ENCODE data around the gene MUSTN1.

The MUSTN1 gene

DNA sequence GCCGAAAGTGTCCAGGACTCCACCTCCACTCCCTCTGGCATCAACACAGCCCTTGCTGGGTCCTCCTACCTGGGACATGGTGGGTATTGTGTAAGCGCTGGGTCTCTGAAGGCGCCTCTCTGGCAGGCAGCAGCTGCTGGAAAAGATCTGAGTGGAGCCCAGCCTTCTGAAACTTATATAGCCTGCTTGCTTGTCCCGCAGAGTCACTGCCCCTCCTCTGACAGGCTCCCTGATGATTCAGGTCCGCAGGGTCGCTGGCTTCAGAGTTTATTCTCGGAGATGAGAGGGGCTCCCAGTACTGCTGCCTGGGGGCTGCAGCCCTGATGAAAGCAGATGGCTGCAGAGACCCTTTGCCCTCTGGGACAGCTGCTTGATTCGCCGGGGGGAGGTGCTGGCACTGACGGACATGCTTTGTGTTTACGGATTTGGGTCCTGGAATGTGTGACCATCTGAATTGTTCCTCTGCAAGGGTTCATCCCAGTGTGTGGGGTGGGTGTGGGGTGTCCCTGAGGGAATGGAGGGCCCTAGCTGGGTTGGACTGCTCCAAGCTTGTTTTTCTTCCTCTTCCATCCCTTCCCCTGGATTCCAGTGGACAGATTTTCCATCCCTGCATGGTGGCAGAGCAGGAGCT is at the start of gene MUSTN1:
MUSTN1 (minus strand) TSS at position 149 of the 631 bp plus-strand sequence; CDS start at position 78, 71 bp downstream.
- DNase-seq, result no peak

DNA sequence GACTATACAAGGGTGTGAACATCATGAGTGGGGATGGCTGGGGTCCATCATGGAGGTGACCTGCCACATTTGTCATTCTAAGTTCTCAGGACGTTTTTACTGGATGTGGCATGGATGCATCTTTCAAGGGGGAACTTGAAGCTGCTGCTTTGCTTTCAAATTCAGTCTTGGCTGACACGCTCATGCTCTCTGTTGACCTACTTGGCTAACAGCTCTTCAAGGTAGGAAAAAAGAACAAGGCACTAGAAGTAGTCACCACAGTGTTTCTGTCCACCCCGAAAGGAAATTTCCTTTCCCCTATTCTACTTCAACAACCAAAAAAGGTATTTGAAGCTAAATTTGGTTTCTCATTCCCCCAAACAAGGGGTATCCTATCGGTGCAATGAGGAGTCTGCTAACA is 47.6 kb upstream of the MUSTN1 start:
- DNase-seq, result no peak

DNA sequence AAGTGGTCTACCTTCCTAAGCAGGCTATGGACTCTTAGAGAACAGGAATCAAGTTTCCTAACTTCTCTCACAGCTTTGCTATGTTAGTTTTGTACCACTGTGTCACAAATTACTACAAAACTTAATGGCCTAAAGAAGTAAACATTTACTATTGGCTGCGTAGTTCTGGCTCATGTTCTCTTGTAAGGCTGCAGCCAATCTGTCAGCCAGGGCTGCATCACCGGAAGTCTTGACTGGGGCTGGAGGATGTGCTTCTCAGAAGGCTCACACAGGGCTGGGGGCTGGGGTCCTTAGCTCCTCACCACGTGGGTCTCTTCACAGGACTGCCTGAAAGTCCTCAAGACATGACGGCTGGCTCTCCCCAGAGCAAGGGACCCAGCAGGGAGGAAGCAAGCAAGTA is 47.1 kb upstream of the MUSTN1 start:
- DNase-seq, result no peak

DNA sequence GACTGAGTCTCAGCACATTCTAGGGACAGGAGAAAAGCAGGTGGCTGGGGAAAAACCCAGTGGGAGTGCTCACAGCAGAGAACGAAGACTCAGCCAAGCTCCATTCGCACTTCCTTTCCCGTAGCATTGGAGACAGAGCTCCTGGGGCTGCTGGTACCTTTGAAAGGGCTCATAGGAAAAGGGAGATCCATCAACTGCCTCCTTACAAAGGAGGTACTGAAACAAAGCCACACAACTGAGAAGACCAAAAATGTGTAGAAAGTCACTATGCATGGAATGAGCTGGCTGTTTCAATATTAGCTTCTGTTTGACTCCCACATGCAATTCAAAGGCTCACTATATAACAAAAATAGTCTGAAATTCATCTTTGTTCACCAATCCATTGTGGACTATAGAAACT is 45.7 kb upstream of the MUSTN1 start:
- DNase-seq, result no peak

DNA sequence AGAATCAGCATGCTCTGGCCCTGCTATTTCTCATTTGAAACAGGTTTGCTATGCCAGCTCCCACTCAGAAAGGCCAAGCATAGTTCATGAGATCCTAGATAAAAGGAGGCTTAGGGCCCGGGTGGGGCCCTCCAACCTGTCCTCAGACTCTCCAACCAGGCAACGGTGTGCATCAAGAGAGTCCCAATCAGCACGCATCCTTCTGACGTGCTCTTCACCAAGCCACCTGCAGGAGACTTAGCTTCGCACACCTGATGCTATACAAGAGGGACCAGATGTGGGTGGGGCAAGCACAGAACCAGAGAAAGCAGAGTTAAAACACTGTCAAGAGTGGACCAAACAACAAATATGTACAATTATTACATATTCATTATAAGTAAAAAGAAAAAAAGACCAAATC is 45.2 kb upstream of the MUSTN1 start:
- no peak for DNase-seq

DNA sequence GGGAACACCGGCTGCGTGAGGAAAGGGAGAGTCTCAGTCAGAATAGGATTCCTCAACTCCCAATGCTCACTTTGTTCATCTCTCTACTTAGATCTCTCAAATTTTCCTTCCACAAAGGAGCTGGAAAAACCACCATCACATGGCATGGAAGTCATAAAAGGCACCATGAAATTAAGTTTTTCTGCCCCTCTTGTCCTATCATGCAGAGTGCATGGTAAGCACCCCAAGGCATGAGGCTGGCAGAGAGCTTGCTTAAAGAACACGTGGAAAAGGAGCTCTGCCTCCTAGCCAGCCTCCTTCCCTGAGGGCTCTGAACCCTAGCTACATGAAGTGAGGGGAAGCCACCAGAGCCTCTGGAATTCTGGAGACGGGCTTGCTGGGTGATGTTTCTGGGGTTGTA is 44.8 kb upstream of the MUSTN1 start:
- DNase-seq, result no peak

DNA sequence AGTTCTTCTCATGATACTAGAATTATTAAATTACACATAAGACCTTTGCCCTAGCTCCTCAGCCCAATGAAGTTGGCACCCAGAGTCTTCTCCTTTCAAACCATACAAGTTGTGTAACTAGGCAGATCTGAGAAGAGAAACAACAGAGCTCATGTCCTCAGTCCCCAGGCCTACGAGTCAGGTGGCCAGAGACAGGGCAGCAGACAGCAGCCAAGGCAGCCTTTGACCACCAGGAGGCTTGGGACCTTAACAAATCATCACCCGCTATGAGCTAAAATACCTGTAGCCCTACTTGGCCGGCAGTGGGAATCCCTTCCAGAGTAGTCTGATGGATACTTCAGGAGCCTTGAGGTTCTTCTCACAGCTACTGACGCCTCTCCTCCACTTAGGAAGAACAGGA is 44.3 kb upstream of the MUSTN1 start:
- no peak for DNase-seq

DNA sequence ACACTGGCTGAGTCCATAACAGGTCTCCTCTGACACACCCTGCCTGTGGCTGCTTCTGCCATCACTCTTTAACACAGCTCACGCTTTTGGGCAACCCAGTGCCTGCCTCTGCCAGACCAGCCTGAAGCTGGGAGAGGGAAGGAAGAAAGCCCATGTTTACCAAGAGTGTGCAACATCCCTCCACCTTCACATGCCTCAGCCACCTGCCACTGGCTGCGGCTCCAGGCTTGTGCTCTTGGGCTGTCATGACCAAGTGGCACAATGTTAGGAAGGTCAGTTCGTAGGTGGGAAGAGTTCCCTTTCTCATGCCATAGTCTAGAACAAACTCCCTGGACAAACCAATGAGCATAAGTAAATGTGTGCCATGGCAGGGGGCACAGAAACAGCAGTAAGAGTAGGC is 42.3 kb upstream of the MUSTN1 start:
- DNase-seq, result no peak

DNA sequence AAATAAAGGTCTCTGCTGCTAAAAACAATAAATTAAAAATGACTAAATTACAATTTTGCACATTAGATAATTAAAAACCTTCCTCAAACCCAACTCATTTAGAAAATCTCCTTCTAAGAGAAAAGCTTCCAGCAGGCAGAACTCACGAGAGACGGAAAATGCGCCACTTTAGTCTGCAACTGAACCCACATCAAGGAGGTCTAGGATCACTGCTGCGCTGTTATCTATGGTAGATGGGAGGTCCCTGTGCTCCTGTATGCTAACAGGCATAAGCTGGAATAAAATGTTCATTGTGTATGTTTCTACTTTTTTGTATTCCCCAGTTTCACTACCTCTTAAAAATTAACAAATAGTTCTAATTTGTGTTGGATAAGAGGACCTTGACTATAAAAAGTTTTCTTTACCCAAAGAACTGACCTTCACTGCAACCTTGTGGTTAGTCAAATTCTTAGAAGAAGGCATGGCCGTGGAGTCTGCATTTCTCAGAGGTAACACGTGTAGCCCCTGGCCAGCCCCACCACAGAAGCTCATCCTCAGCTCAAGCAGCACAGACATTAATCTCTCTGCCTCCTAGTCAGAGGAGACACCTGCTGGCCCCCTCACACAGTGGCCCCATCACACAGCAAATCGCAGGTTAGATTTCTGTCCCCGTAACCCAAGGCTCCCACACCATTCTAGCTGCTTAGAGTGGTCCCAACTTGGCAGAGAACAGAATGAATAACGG is 40.2 kb upstream of the MUSTN1 start:
- no peak for DNase-seq

DNA sequence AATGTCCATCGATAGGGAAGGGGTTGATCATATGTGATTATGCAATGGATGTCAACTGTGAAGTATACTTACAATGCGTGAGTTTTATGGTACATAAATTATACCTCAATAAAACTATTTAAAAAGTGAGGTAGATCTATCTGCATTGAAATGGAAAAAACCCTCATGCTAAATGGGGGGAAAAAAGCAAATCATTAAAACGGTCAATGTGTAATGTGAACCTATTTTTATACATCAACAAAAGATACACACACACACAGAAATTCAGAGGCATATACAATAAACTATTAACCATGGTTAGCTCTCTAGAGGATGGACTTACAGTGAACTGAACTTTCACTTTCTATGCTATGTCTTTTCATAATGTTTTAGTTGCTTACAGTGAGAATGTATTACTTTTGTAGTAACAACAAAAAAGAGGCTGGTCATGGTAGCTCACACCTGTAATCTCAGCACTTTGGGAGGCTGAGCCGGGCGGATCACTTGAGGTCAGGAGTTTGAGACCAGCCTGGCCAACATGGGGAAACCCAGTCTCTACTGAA is 39.4 kb upstream of the MUSTN1 start:
- no peak for DNase-seq

DNA sequence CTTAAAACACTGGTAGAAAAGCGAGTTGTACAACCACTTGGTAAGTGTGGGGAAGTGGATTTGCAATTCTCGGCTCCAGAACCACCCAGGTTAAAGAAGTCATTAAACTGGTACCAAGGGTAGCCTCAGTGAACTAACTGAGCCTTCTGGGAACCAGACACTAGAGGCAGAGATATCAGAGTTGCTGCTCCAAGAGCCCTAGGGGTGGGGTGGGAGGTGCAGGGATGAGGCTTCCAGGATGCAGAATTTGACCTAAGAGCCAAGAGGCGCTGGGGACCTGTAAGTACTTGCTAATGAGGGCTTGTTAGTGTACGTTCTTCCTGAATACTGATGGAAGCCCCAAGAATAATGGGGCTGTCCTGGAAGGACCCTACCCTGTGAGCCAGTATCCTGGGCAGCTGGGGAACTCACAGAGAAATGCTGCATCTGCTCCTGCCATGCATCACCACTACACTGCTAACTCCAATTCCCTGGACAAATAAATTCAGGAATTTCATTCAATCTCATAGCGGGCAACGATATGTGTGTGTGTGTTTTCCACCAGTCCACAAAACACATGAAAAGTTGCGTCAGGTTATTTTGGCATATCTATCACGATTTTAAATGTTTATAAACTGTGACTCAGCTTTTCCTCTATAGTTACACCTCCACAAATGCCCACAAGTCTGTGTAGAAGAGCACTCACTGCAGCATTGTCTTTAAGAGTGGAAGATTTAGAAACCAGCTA is 38.8 kb upstream of the MUSTN1 start:
- DNase-seq, result peak in 3 of 56 donors; percentile 26 to 34 (median 29)

DNA sequence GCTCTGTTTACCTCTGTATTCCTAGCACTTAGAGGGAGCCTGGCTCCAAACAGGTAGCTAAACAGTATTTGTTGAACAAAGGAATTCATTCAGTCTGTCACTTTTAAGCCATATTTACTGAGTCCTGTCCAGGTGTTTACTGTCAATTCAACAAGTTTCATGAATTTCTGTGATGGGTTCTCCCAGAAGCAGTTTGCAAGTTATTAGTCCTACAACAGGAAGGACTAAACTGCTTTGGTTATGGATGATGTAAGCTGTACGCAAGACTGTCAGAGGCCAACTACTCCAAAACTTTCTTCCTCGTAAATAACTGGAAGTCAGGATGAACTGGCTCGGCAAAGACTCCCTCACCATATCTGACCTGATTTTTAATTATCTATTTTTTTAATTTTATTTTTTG is 37.4 kb upstream of the MUSTN1 start:
- DNase-seq, result no peak

DNA sequence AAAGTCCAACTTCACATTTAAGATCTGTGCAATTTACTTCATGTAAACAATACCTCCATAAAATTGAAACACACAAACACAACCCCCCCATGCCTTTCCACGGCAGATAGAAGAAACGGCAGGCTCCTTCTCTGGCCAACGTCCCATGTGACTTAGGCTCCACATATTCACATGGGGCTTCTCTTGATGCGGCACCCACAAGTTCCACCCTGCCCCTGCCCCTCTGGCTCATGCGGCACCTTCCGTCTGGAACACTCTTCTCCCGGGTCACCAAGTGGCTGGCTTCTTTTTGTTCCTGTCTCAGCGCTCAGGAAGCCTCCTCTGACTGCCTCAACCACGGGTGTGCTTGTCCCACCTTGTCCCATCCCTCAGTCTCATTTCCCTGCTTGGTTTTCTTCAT is 36.9 kb upstream of the MUSTN1 start:
- no peak for DNase-seq

DNA sequence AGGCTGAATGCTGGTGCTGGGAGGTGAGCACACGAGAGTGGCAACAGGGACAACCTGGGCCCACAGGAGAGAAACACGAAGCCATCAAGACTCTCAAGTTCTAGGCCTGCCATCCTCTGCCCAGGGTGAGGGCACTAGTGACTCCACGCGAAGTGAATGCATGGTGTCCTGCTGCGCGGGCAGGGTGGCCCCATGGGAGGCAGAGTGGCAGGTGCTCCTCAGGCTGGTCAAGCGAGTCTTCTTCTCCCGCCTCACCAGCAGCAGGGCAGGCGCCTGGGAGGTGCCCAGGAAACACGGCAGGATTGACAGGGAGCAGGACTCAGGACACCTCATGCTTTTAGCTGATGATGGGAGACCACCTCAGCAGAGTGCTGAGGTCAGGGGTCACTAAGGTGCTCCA is 35.7 kb upstream of the MUSTN1 start:
- no peak for DNase-seq

DNA sequence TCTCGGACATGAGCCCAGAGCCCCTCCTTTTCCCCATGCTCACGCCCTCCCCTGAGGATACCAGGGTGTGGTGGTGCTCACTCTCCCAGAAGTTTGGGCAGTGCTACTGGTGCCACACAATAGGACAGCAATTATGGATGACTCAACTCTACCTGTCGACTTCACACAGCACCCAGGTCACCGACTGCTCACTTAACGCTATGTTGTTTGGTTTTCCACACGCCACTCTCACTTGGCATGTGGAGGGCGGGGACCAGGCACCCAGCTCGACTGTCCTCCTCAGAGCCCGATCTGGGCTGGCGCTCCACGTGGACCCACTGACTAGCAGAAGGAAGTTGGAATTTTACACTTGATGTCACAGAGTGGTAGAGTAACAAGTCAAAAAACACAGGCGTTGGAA is 31.6 kb upstream of the MUSTN1 start:
- no peak for DNase-seq

DNA sequence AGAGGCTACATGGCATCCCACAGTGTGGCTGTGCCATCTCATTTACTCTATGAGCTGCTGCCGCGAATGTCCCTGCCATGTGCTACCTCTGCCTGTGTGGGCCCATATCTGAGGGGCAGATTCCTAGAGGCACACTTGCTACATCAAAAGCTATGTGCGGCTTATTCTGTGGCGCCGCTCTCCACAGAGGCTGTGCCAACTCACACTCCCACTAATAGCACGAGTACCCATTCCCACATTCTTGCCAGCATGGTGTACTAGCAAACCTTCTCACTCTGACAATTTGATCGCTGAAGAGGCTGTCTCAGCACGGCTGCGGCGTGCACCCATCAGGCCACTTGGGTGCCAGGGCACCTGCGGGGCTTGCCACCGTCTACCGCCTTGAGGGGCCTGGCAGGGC is 31.2 kb upstream of the MUSTN1 start:
- peak in 2 of 56 donors; percentile 24 to 27 for DNase-seq

DNA sequence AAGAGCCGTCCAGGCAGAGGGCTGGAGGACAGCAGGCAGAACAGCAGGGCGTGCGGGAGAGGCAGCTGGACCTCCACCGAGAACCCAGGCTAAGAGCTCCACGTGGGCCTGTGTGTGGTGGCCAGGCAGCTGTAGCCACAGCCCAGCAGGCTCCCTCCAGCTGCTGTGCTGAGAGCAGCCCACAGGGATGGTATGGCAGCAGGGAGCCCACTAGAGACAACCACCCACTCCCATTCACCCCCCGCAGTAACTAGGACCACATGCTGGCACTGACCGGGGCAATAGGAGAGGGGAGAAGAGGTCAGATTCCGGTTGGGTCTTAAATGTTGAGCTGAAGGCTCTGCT is 25.6 kb upstream of the MUSTN1 start:
- no peak for DNase-seq

DNA sequence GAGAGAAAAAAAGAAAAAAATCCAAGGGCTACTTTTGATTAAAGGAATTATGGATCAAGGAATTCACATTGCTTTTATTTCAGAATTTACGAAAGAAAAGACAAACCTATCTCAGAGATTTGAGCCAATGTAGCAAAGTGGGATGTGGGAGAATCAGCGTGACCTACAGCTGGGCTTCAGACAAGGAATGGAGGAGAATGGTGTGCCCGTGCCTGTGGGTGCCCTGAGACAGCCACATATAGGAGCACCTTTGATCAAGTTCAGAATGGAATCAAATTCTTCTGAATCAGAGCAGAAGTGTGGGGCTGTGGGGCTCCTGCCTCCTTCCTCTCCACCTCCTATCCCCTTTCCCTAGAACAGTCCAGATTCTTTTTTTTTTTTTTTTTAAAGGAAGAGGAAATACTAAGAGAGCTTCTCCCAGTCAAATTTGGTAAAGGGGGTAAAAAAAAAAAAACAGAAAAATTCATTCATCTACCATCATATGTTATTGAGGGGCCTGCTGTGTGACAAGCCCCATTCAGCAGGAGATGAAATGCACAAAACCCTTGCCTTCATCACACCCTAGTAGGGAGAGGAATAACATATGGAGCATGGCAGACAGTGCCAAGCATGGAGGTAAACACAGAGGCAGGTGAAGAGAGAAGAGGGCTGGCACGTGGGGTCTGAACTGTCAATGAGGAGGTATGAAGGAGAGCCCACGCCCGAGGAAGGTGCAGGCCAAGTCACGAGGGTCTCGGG is 25.0 kb upstream of the MUSTN1 start:
- DNase-seq, result no peak

DNA sequence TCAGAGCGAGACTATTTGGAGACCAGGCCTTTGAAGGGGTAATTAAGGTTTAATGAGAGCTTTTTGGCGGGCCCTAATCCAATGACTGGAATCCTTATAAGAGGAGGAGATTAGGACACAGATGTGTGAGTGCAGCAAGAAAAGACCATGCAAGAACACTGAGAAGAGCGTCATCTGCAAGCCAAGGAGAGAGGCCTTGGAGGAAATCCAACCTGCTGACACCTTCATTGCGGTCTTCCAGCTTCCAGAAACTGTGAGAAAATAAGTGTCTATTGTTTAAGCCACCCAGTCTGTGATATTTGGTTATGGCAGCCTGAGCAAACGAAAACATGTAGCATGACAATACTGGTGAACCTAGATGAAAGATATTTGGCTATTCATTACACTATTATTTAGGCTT is 23.0 kb upstream of the MUSTN1 start:
- no peak for DNase-seq

DNA sequence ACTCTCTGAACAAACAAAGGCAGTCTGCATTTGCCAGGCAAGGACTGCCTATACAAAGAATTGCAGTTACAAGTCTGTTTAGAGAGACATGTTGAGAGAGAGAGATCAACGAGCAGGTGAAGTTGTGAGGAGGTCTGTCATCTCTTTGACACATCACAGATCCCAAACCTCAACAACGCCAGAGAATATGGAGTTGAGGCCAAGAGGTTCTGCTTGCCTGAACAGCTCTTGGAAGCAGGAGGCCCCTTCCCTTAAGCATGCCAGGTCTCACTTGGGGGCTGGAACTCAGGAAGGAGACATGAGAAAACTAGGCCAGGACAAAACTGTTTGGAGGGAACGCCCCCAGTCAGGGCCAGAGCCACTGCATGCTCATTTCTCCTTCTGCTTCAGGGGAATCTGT is 22.3 kb upstream of the MUSTN1 start:
- DNase-seq, result no peak

DNA sequence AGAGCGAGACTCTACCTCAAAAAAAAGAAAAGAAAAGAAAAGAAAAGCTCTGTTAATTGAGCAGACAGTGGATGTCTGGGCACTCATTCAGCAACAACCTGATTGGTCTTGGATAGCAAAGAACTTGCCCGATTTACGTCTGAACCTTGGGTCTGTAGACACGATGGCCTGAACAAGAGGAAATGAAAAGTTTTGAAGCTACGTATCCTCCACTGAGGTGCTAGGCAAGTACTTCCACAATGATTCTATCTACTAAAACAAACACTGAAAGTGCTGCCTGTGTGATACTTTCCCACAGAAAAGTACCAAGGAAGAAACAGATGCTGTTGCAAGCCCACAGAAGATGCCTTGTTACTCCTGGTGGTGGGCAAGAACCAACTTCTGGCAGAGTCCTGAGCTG is 21.8 kb upstream of the MUSTN1 start:
- DNase-seq, result no peak

DNA sequence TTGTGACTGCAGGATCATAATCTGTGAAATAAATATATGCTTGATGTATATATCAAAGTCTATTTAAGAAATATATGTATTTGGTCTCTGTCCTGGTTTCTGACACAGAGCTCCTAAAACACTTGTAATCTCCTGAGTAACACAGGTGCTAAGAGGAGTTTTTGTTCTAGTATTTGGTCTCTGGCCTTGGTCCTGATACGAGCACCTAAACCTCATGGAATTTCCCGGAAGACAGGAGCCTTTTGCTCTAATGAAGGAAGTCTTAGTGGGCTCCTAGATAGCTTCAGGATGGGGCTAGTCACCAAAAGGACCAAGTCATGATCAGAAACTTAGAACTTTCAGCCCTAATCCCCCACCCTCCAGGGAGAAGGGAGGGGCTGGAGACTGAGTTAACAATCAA is 19.2 kb upstream of the MUSTN1 start:
- no peak for DNase-seq
